Measurements from ENCODE around the gene TMEM74B. TPM values are rescaled to one million over a fixed set of nuclear protein-coding genes. Genes with fewer than 3 reads are reported as not detected.

The TMEM74B gene
- total and polyA plus RNA-seq, 9 of the 15 experiments (the other 6 are each of a cell fraction or from before 2014, with no cell fraction given), result 0.24 to 19.0 (median 7.5) TPM

DNA sequence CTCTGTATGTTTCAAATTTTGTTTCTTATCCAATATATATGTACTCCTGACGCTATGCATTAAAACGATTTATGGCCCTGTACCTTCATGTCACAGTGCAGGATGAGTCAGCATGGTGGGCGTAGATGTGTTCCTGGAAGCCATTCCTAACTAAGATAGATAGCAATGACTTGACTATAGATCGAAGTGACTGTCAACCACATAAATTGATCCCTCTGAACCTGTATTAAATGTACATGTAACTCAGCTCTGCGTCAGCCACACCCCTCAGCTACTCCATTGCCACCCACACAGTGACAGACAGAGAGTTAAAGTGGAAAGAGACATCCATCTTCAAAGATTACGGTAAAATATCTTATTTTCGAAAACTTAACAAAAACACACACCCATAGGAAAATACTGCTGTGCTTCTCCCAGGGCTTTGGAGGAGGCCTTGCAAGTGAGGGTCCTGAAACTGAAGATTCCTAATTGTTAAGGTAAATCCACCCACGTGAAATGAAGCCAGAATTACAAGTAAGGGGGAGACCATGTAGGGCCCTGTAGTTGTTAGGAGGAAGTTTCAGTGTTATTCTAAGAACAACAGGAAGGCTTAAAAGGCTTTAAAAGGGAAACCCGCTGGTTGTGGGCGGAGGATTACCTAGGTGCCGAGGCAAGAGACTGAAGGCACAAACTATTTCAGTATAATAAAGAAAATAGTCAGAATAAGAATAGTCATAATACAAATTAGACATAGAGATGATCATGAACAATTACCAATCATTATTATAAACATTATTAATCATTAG is 30.8 kb upstream of the TMEM74B start (continued):
- TF ChIP-seq, protein P1, sequence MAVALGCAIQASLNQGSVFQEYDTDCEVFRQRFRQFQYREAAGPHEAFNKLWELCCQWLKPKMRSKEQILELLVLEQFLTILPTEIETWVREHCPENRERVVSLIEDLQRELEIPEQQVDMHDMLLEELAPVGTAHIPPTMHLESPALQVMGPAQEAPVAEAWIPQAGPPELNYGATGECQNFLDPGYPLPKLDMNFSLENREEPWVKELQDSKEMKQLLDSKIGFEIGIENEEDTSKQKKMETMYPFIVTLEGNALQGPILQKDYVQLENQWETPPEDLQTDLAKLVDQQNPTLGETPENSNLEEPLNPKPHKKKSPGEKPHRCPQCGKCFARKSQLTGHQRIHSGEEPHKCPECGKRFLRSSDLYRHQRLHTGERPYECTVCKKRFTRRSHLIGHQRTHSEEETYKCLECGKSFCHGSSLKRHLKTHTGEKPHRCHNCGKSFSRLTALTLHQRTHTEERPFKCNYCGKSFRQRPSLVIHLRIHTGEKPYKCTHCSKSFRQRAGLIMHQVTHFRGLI (CRISPR knock-in tag; IDR thresholded peaks at IDR 0.05), result no peak
- TF ChIP-seq MIER1 (IDR thresholded peaks at IDR 0.05; ENCODE audit: low read depth) (no peak), PTRF (tag; IDR thresholded peaks at IDR 0.05) (no peak), MTA2 (IDR thresholded peaks at IDR 0.05; ENCODE audit: low read depth) (no peak), SMC3 (conservative IDR thresholded peaks at IDR 0.05; ENCODE audit: insufficient read depth, low read depth, low read length) (no peak), ZNF263 (CRISPR knock-in tag; IDR thresholded peaks at IDR 0.05; ENCODE audit: borderline replicate concordance) (no peak), ZBTB17 (CRISPR knock-in tag; IDR thresholded peaks at IDR 0.05) (no peak), DMBX1 (CRISPR knock-in tag; IDR thresholded peaks at IDR 0.05; ENCODE audit: borderline replicate concordance) (no peak), BACH1 (tag; IDR thresholded peaks at IDR 0.05) (no peak; the same call in 1 of the 2 replicates), JUN (IDR thresholded peaks at IDR 0.05; ENCODE audit: borderline replicate concordance, low read depth, low read length) (no peak), JUN (CRISPR knock-in tag; IDR thresholded peaks at IDR 0.05; ENCODE audit: borderline replicate concordance) (no peak), MTF1 (CRISPR knock-in tag; IDR thresholded peaks at IDR 0.05; ENCODE audit: borderline replicate concordance) (no peak), CBX8 (IDR thresholded peaks at IDR 0.05; ENCODE audit: borderline replicate concordance, extremely low read depth, low read depth, low read length, poor library complexity, severe bottlenecking) (no peak), ZNF444 (CRISPR knock-in tag; IDR thresholded peaks at IDR 0.05) (no peak), HCFC1 (IDR thresholded peaks at IDR 0.05; ENCODE audit: low read depth, low read length) (no peak), RBM14 (IDR thresholded peaks at IDR 0.05; ENCODE audit: borderline replicate concordance, insufficient read depth, low read depth, low read length) (no peak), RNF2 (IDR thresholded peaks at IDR 0.05) (no peak), ZNF134 (CRISPR knock-in tag; conservative IDR thresholded peaks at IDR 0.05) (no peak), KLF6 (CRISPR knock-in tag; IDR thresholded peaks at IDR 0.05; ENCODE audit: borderline replicate concordance) (no peak), SMARCB1 (IDR thresholded peaks at IDR 0.05; ENCODE audit: insufficient read length, low read depth) (no peak), ZNF77 (CRISPR knock-in tag; IDR thresholded peaks at IDR 0.05) (no peak)
- TF ChIP-seq, protein P2, sequence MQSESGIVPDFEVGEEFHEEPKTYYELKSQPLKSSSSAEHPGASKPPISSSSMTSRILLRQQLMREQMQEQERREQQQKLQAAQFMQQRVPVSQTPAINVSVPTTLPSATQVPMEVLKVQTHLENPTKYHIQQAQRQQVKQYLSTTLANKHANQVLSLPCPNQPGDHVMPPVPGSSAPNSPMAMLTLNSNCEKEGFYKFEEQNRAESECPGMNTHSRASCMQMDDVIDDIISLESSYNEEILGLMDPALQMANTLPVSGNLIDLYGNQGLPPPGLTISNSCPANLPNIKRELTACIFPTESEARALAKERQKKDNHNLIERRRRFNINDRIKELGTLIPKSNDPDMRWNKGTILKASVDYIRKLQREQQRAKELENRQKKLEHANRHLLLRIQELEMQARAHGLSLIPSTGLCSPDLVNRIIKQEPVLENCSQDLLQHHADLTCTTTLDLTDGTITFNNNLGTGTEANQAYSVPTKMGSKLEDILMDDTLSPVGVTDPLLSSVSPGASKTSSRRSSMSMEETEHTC (IDR thresholded peaks at IDR 0.05), result no peak
- TF ChIP-seq, protein P3, sequence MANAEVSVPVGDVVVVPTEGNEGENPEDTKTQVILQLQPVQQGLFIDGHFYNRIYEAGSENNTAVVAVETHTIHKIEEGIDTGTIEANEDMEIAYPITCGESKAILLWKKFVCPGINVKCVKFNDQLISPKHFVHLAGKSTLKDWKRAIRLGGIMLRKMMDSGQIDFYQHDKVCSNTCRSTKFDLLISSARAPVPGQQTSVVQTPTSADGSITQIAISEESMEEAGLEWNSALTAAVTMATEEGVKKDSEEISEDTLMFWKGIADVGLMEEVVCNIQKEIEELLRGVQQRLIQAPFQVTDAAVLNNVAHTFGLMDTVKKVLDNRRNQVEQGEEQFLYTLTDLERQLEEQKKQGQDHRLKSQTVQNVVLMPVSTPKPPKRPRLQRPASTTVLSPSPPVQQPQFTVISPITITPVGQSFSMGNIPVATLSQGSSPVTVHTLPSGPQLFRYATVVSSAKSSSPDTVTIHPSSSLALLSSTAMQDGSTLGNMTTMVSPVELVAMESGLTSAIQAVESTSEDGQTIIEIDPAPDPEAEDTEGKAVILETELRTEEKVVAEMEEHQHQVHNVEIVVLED (CRISPR knock-in tag; IDR thresholded peaks at IDR 0.05), result no peak
- TF ChIP-seq, protein P4, sequence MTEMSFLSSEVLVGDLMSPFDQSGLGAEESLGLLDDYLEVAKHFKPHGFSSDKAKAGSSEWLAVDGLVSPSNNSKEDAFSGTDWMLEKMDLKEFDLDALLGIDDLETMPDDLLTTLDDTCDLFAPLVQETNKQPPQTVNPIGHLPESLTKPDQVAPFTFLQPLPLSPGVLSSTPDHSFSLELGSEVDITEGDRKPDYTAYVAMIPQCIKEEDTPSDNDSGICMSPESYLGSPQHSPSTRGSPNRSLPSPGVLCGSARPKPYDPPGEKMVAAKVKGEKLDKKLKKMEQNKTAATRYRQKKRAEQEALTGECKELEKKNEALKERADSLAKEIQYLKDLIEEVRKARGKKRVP (CRISPR knock-in tag; IDR thresholded peaks at IDR 0.05), result no peak

All from K562 (cell line).